Heart right ventricle (tissue), 16 donors: ENCODE results near the gene ORMDL3. TPM values are rescaled to one million over a fixed set of nuclear protein-coding genes. Genes with fewer than 3 reads are reported as not detected.
"Not testable (repeated sequence)": the region's sequence is repeated elsewhere in the genome, so short reads cannot be mapped to it uniquely, and the experiment has no call there.

Source experiments
- ATAC-seq, 8 donors: fragments of 200-7000 bp; cut with Tn5 transposase; one replicate each; pipeline ENCODE4 v1.9.1; 2020; ENCODE audit warnings: mild to moderate bottlenecking in 8 of 8, moderate library complexity in 8 of 8, moderate number of reproducible peaks in 1 of 8
- DNase-seq, 2 donors: peaks; one replicate each; pipeline ENCODE4 v3.0.0-alpha.2; 2020
- H3K27ac ChIP-seq, 10 donors: fragments of 200-600 bp; sonication (generic) in 2 of 10; one replicate each; pipeline versions ENCODE4 v1.5.0 to v1.8.0; 2020 to 2022; ENCODE audit warnings: mild to moderate bottlenecking in 3 of 10
- H3K27me3 ChIP-seq, 7 donors: fragments of 200-600 bp; one replicate each; pipeline ENCODE4 v1.8.0; 2021 to 2022; ENCODE audit warnings: mild to moderate bottlenecking in 2 of 7
- H3K36me3 ChIP-seq, 9 donors: fragments of 200-600 bp; sonication (generic) in 1 of 9; one replicate each; pipeline versions ENCODE4 v1.5.0 to v1.8.0; 2020 to 2022; ENCODE audit warnings: mild to moderate bottlenecking in 2 of 9
- H3K4me1 ChIP-seq, 9 donors: fragments of 200-600 bp; sonication (generic) in 1 of 9; one replicate each; pipeline versions ENCODE4 v1.5.0 to v1.8.0; 2020 to 2022; ENCODE audit warnings: mild to moderate bottlenecking in 4 of 9
- H3K4me3 ChIP-seq, 10 donors: fragments of 200-600 bp; sonication (generic) in 2 of 10; one replicate each; pipeline versions ENCODE4 v1.5.0 to v1.8.0; 2020 to 2022; ENCODE audit warnings: mild to moderate bottlenecking in 7 of 10, moderate library complexity in 2 of 10
- H3K9me3 ChIP-seq, 11 donors: fragments of 200-600 bp in 10 of 11; sonication (generic) in 2 of 11; one replicate each; pipeline versions ENCODE4 v1.5.0 to v1.8.0; 2013 to 2022; ENCODE audit warnings: mild to moderate bottlenecking in 2 of 11, control low read depth in 1 of 11, moderate library complexity in 1 of 11
- WGBS, 2 donors: extraction: QIAGEN DNeasy Blood & Tissue Kit; methylation state at CpG; one replicate each; pipeline ENCODE4 v1.1.7; 2013; ENCODE audit warnings: inconsistent platforms in 1 of 2; 5-methylcytosine and 5-hydroxymethylcytosine counted together
- intact Hi-C, 10 donors: fragments of 100-400 bp; cut with DNase I; formaldehyde crosslinking; loops; one replicate each; pipeline versions ENCODE4 v1.11.1 to v1.14.2; 2022
- polyA plus RNA-seq, 2 donors: library from polyadenylated mRNA; stranded (reverse); fragments of 200-250 nt; gene quantifications; one replicate each; pipeline ENCODE4 v1.2.3, GENCODE V29; 2013
- total RNA-seq, 10 donors: library from RNA; stranded (reverse); fragmentation: NEBNext Ultra II Directional in 3 of 10; extraction: Animal tissue kit (Norgen Biotek cat#: 25700) in 3 of 10; gene quantifications; one replicate each; pipeline versions ENCODE4 v1.2.1 to v1.2.4, GENCODE V29; 2021 to 2023
- TF ChIP-seq, protein P1 (sequence below), 9 donors: fragments of 200-600 bp; sonication (generic) in 2 of 9; IDR thresholded peaks; one replicate each; pipeline versions ENCODE4 v1.5.0 to v1.8.0; 2021 to 2022; ENCODE audit warnings: antibody characterized with exemption in 9 of 9, mild to moderate bottlenecking in 5 of 9, moderate library complexity in 1 of 9
- donor health status: Arrhythmogenic right ventricular cardiomyopathy.
- donor health status: ischemic (EF 13 %, LVEDD 7.1; RV severe dilation, severe dysfunction).
- donor health status: healthy with polysubstance abuse.
- donor health status: DM: no; HTN: yes; CAD: no.
- donor health status: DM: no; HTN: no; CAD: no.
- donor health status: ischemic (EF 25% LVEDD 6.9; RV normal size, moderate dysfunction).
- donor health status: ischemic (EF 25% LVEDD 5.7; RV mildly dilated, moderate dysfunction).
- donor health status: healthy.
- donor health status: DM: yes; HTN: yes; CAD: no.
- donor health status: Ischemic cardiomyopathy.
- donor health status: ischemic (EF 35%, LVEDD 5.7; RV mildly dilated, moderate dysfunction).
- donor health status: nonischemic (EF 11% LVEDD 7.7; RV severe dilation, severe dysfunction).
- donor health status: DM: yes; HTN: yes; CAD: no.
- donor health status: PGD.
- donor health status: ischemic (EF 29% LVEDD 5.4; RV normal size, mild dysfunction).
- donor health status: nonischemic (EF 23%, LVEDD 6.1; RV moderate dilation, normal function).

Gene ORMDL3
- total and polyA plus RNA-seq, 12 donors = 33.5 to 94.3 (median 61.0) TPM

DNA sequence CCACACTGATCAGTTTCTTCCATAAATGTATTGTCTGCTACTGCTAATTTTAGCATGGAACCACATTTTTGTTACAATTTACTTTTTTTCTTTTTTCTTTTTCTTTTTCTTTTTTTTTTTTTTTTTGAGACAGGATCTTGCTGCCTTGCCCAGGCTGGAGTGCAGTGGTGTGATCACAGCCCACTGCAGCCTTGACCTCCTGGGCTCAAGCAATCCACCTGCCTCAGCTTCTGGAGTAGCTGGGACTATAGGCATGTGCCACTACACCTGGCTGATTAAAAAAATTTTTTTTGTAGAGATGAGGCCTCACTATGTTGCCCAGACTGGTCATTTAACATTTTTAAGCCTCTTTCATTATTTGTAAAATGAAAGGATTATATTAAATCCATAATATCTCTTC, 40.3 kb downstream of the ORMDL3 start:
- Histone ChIP-seq H3K4me3 (no peak overlapping the region), H3K27me3 (peaks cover 0 to 61% (median 29%) of the 10 kb centered on the region in 7 donors), H3K4me1 (no peaks in the 10 kb centered on the region), H3K27ac (no peak overlapping the region), H3K9me3 (peaks cover 0 to 4% (median 0%) of the 10 kb centered on the region in 11 donors), H3K36me3 (no peaks in the 10 kb centered on the region)
- intact Hi-C loops = loop anchor here in 1 of 10 donors (10.0 kb wide), 1 partner anchor 88 kb away; no protein-coding TSS in a partner anchor
- TF ChIP-seq, protein P1, sequence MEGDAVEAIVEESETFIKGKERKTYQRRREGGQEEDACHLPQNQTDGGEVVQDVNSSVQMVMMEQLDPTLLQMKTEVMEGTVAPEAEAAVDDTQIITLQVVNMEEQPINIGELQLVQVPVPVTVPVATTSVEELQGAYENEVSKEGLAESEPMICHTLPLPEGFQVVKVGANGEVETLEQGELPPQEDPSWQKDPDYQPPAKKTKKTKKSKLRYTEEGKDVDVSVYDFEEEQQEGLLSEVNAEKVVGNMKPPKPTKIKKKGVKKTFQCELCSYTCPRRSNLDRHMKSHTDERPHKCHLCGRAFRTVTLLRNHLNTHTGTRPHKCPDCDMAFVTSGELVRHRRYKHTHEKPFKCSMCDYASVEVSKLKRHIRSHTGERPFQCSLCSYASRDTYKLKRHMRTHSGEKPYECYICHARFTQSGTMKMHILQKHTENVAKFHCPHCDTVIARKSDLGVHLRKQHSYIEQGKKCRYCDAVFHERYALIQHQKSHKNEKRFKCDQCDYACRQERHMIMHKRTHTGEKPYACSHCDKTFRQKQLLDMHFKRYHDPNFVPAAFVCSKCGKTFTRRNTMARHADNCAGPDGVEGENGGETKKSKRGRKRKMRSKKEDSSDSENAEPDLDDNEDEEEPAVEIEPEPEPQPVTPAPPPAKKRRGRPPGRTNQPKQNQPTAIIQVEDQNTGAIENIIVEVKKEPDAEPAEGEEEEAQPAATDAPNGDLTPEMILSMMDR (IDR thresholded peaks at IDR 0.05) = no peak
- no peak for DNase-seq
- no peak for ATAC-seq

DNA sequence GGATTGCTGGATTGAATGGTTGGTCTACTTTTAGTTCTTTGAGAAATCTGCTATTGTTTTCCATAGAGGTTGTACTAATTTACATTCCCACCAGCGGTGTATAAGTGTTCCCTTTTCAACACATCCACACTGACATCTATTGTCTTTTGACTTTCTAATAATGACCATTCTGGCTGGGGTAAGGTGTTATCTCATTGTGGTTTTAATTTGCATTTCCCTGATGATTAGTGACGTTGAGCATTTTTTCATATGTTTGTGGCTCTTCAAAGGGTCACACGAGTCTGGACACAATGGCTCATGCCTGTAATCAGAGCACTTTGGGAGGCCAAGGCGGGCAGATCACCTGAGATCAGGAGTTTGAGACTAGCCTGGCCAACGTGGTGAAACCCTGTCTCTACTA, 41.3 kb downstream of the ORMDL3 start:
- DNase-seq, H3K27ac ChIP-seq, H3K36me3 ChIP-seq, ATAC-seq, H3K4me1 ChIP-seq, H3K9me3 ChIP-seq, H3K4me3 ChIP-seq: not testable (repeated sequence)
- intact Hi-C loops = loop anchor here in 1 of 10 donors (10.0 kb wide), 1 partner anchor 89 kb away; no protein-coding TSS in a partner anchor
- peaks cover 0 to 52% (median 28%) of the 10 kb centered on the region in 7 donors for H3K27me3 ChIP-seq
- 57 to 61% methylated on average over 5 of the region's 5 CpGs for WGBS, 2 donors

DNA sequence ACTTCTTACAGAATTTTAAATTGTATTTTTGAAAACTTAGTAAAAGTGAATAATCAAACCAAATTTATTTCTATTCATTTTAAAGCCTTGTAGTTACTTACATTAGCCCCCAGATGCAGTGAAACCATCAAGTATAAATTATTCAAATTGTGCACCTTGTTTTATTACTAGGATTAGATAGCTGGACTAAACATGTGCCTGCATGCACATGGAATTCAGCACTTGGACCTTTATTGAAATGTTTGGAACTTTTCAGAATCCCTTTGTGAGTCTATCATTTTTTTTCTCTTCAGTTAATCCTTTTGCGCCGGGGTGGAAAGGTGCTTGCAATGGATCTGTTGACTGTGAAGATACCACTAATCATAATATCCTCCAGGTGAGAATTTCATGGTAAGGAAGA, 54.6 kb downstream of the ORMDL3 start:
- H3K27ac ChIP-seq = no peak overlapping the region
- no peak for DNase-seq
- no peaks in the 10 kb centered on the region for H3K36me3 ChIP-seq
- no peak overlapping the region for H3K4me3 ChIP-seq
- ATAC-seq = no peak
- peaks cover 0 to 4% (median 0%) of the 10 kb centered on the region in 11 donors for H3K9me3 ChIP-seq
- peaks cover 0 to 55% (median 34%) of the 10 kb centered on the region in 7 donors for H3K27me3 ChIP-seq
- no peaks in the 10 kb centered on the region for H3K4me1 ChIP-seq
- 82 to 88% methylated on average over 2 of the region's 2 CpGs for WGBS, 2 donors
- TF ChIP-seq, protein P1 (IDR thresholded peaks at IDR 0.05) = peak in 5 of 9 donors; percentile 8 to 58 (median 32)
- intact Hi-C loops = loop anchor here in 4 of 10 donors (2.0 to 5.0 kb wide), 2 partner anchors 108 to 110 kb away; partner anchors contain the start of gene PSMD3 (in 4 of the 4)

DNA sequence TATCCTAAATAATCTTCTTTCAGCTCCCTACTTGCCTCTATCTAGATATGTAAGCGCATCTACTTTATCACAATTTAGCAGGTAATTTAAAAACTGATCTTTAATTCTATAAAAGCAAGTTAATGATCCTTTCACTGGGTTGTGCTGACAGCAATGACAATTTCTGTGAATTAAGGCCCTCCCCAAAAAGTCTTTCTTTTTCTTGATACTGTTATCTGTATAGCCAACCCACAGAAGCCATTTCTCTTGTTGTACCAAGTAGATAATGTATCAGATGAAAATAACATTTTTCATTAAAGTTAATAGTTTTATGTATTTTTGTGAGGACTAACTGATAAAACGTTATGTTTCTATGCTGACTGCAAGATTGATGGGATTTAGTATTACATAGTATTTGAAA, 55.6 kb downstream of the ORMDL3 start:
- 64 to 74% methylated on average over 2 of the region's 2 CpGs for WGBS, 2 donors
- no peak overlapping the region for H3K4me3 ChIP-seq
- TF ChIP-seq, protein P1 (IDR thresholded peaks at IDR 0.05) = no peak
- no peak for DNase-seq
- intact Hi-C loops = loop anchor here in 4 of 10 donors (2.0 to 5.0 kb wide), 2 partner anchors 109 to 110 kb away; partner anchors contain the start of gene PSMD3 (in 4 of the 4)
- peaks cover 0 to 8% (median 0%) of the 10 kb centered on the region in 11 donors for H3K9me3 ChIP-seq
- H3K27me3 ChIP-seq = peaks cover 0 to 58% (median 41%) of the 10 kb centered on the region in 7 donors
- H3K27ac ChIP-seq = no peak overlapping the region
- H3K4me1 ChIP-seq = no peaks in the 10 kb centered on the region
- no peak for ATAC-seq
- H3K36me3 ChIP-seq = no peaks in the 10 kb centered on the region

Other genes with a start within 250 kb of the ORMDL3 start
- gene PGAP3, start 239.5 kb downstream of the ORMDL3 start, total RNA-seq = 10 to 100 TPM in 9 of 10 donors, 1 to 10 TPM in 1; 9.2 to 18.2 (median 13.8) TPM
- gene PGAP3, start 239.5 kb downstream of the ORMDL3 start, polyA plus RNA-seq = 10 to 100 TPM; 12.5 to 16.8 TPM
- 10 to 100 TPM; 53.9 to 89.1 (median 68.1) TPM for gene ERBB2, start 227.5 kb downstream of the ORMDL3 start, total RNA-seq
- 10 to 100 TPM; 40.3 to 41.2 TPM for gene ERBB2, start 227.5 kb downstream of the ORMDL3 start, polyA plus RNA-seq
- gene MIEN1, start 197.1 kb downstream of the ORMDL3 start, total RNA-seq = 10 to 100 TPM; 27.7 to 68.4 (median 39.1) TPM
- gene MIEN1, start 197.1 kb downstream of the ORMDL3 start, polyA plus RNA-seq = 100 to 1,000 TPM; 104 to 190 TPM
- 1 to 10 TPM in 5 of 10 donors, under 1 TPM in 5; 0.44 to 4.7 (median 1.0) TPM for gene GRB7, start 189.7 kb downstream of the ORMDL3 start, total RNA-seq
- gene GRB7, start 189.7 kb downstream of the ORMDL3 start, polyA plus RNA-seq = 1 to 10 TPM; 1.1 to 2.9 TPM
- gene IKZF3, start 63.3 kb downstream of the ORMDL3 start, total RNA-seq = 1 to 10 TPM in 1 of 10 donors, under 1 TPM in 9; 0.11 to 5.0 (median 0.31) TPM
- under 1 TPM; 0.06 to 0.22 TPM for gene IKZF3, start 63.3 kb downstream of the ORMDL3 start, polyA plus RNA-seq
- not detected for gene ZPBP2, start 59.4 kb downstream of the ORMDL3 start, total RNA-seq
- not detected for gene ZPBP2, start 59.4 kb downstream of the ORMDL3 start, polyA plus RNA-seq
- gene GSDMB, start 9.0 kb downstream of the ORMDL3 start, total RNA-seq = 1 to 10 TPM in 9 of 10 donors, under 1 TPM in 1; 0.72 to 4.6 (median 2.5) TPM
- gene GSDMB, start 9.0 kb downstream of the ORMDL3 start, polyA plus RNA-seq = 10 to 100 TPM in 1 of 2 donors, 1 to 10 TPM in 1; 2.1 to 11.9 TPM
- gene LRRC3C, start 131 bp upstream of the ORMDL3 start, total RNA-seq = not detected
- not detected for gene LRRC3C, start 131 bp upstream of the ORMDL3 start, polyA plus RNA-seq
- 1 to 10 TPM in 1 of 10 donors, under 1 TPM in 4, not detected in 5; 0.15 to 1.3 (median 0.57) TPM for gene GSDMA, start 35.4 kb upstream of the ORMDL3 start, total RNA-seq
- under 1 TPM in 1 of 2 donors, not detected in 1; 0.06 TPM for gene GSDMA, start 35.4 kb upstream of the ORMDL3 start, polyA plus RNA-seq
- gene PSMD3, start 53.2 kb upstream of the ORMDL3 start, total RNA-seq = 100 to 1,000 TPM in 1 of 10 donors, 10 to 100 TPM in 9; 76.5 to 113 (median 81.8) TPM
- 100 to 1,000 TPM in 1 of 2 donors, 10 to 100 TPM in 1; 46.7 to 109 TPM for gene PSMD3, start 53.2 kb upstream of the ORMDL3 start, polyA plus RNA-seq
- 1 to 10 TPM in 2 of 10 donors, under 1 TPM in 1, not detected in 7; 0.81 to 4.2 (median 1.6) TPM for gene CSF3, start 87.8 kb upstream of the ORMDL3 start, total RNA-seq
- gene CSF3, start 87.8 kb upstream of the ORMDL3 start, polyA plus RNA-seq = under 1 TPM; 0.29 to 0.32 TPM
- gene MED24, start 126.8 kb upstream of the ORMDL3 start, total RNA-seq = 10 to 100 TPM; 46.7 to 63.2 (median 58.4) TPM
- 10 to 100 TPM; 47.2 to 75.6 TPM for gene MED24, start 126.8 kb upstream of the ORMDL3 start, polyA plus RNA-seq
- gene THRA, start 135.4 kb upstream of the ORMDL3 start, total RNA-seq = 100 to 1,000 TPM in 1 of 10 donors, 10 to 100 TPM in 9; 59.8 to 102 (median 69.7) TPM
- 10 to 100 TPM; 29.8 to 44.2 TPM for gene THRA, start 135.4 kb upstream of the ORMDL3 start, polyA plus RNA-seq
- gene NR1D1, start 173.0 kb upstream of the ORMDL3 start, total RNA-seq = 10 to 100 TPM in 7 of 10 donors, 1 to 10 TPM in 3; 5.5 to 41.3 (median 29.9) TPM
- gene NR1D1, start 173.0 kb upstream of the ORMDL3 start, polyA plus RNA-seq = 10 to 100 TPM in 1 of 2 donors, 1 to 10 TPM in 1; 7.1 to 24.4 TPM
- gene MSL1, start 194.4 kb upstream of the ORMDL3 start, total RNA-seq = 10 to 100 TPM; 26.3 to 57.4 (median 37.7) TPM
- gene MSL1, start 194.4 kb upstream of the ORMDL3 start, polyA plus RNA-seq = 10 to 100 TPM; 45.5 to 65.0 TPM
- 10 to 100 TPM; 39.9 to 56.8 (median 43.7) TPM for gene CASC3, start 212.9 kb upstream of the ORMDL3 start, total RNA-seq
- 10 to 100 TPM; 21.3 to 41.0 TPM for gene CASC3, start 212.9 kb upstream of the ORMDL3 start, polyA plus RNA-seq
- gene RAPGEFL1, start 249.9 kb upstream of the ORMDL3 start, total RNA-seq = 1 to 10 TPM; 2.2 to 5.7 (median 3.2) TPM
- 10 to 100 TPM in 1 of 2 donors, 1 to 10 TPM in 1; 2.9 to 21.9 TPM for gene RAPGEFL1, start 249.9 kb upstream of the ORMDL3 start, polyA plus RNA-seq